ENCODE data around the gene GNLY. TPM values are rescaled to one million over a fixed set of nuclear protein-coding genes. Genes with fewer than 3 reads are reported as not detected.

Gene GNLY
- polyA plus RNA-seq, 1 of the 3 experiments (the other 2 are of a cell fraction) = not detected

GRCh38 chr2:85673716-85674375 is 20.3 kb upstream of the GNLY start:
- Histone ChIP-seq H2AFZ (ENCODE audit: low read depth) (no peak overlapping the region), H3K27ac (ENCODE audit: low read depth in 2 of 2, low read length in 1 of 2) (no peak overlapping the region), H3K27me3 (ENCODE audit: insufficient read depth) (no peaks in the 10 kb centered on the region), H3K9ac (no peak overlapping the region), H3K9me2 (no peaks in the 10 kb centered on the region), H3K9me3 (no peaks in the 10 kb centered on the region), H3K4me1 (ENCODE audit: control insufficient read depth in 1 of 2, insufficient read depth in 2 of 2, low read depth in 1 of 2, low read length in 1 of 2) (peaks cover 0 to 6% of the 10 kb centered on the region in 2 experiments; a peak in 1 of 4 replicates), H3K4me3 (ENCODE audit: low read depth in 2 of 2, low read length in 1 of 2) (no peak overlapping the region), H3K79me2 (ENCODE audit: insufficient read depth) (no peaks in the 10 kb centered on the region), H3K4me2 (no peak overlapping the region), H3K36me3 (replicated peaks in 1 of 2; ENCODE audit: control insufficient read depth in 1 of 2, insufficient read depth in 2 of 2, low read length in 1 of 2) (no peaks in the 10 kb centered on the region), H4K20me1 (ENCODE audit: insufficient read depth) (no peaks in the 10 kb centered on the region), H3F3A (replicated peaks; ENCODE audit: insufficient read depth) (no peaks in the 10 kb centered on the region)
- TF ChIP-seq EP300 (IDR thresholded peaks at IDR 0.05; ENCODE audit: borderline replicate concordance in 1 of 2, low read depth in 1 of 2, low read length in 1 of 2) (no peak), CHD2 (IDR thresholded peaks at IDR 0.05; ENCODE audit: low read length, partially characterized antibody) (no peak), IRF3 (IDR thresholded peaks at IDR 0.05; ENCODE audit: low read depth, low read length) (no peak), GABPA (IDR thresholded peaks at IDR 0.05; ENCODE audit: low read depth) (no peak), NRF1 (IDR thresholded peaks at IDR 0.05; ENCODE audit: low read depth, low read length) (no peak), RFX5 (IDR thresholded peaks at IDR 0.05; ENCODE audit: low read length) (no peak), FOXJ3 (CRISPR knock-in tag; IDR thresholded peaks at IDR 0.05) (no peak), SMC3 (IDR thresholded peaks at IDR 0.05; ENCODE audit: low read depth, low read length) (no peak), ELF1 (IDR thresholded peaks at IDR 0.05) (no peak), REST (IDR thresholded peaks at IDR 0.05; ENCODE audit: low read depth, low read length) (no peak), MAX (IDR thresholded peaks at IDR 0.05; ENCODE audit: low read depth) (no peak), PBX3 (IDR thresholded peaks at IDR 0.05) (no peak), TCF12 (IDR thresholded peaks at IDR 0.05) (no peak), FOXM1 (IDR thresholded peaks at IDR 0.05; ENCODE audit: low read depth) (no peak), SIN3A (IDR thresholded peaks at IDR 0.05; ENCODE audit: borderline replicate concordance, low read depth, low read length) (no peak), USF2 (IDR thresholded peaks at IDR 0.05; ENCODE audit: borderline replicate concordance, low read depth, low read length) (no peak), NFIC (IDR thresholded peaks at IDR 0.05; ENCODE audit: borderline replicate concordance) (no peak)
- no peak for DNase-seq
- ChIA-PET POLR2A (no interaction called here), CTCF (interaction anchor here (1.3 to 1.6 kb wide), 3 partner anchors 25 to 36 kb away, joined by 6 to 8 read pairs (median 6); no protein-coding TSS in a partner anchor)
- WGBS (ENCODE audit: low lambda C conversion rate) = 70% methylated on average over 11 of the region's 11 CpGs
